ENCODE data around the gene GRIK4.

GRIK4 gene

GRCh38 chr11:120527111-120527761 lies 15.7 kb downstream of the GRIK4 start:
- no peak for DNase-seq

GRCh38 chr11:120528749-120529148 lies 17.2 kb downstream of the GRIK4 start:
- no peak for DNase-seq

GRCh38 chr11:120529214-120529613 lies 17.7 kb downstream of the GRIK4 start:
- no peak for DNase-seq

- DNase-seq = no peak
Measured at GRCh38 chr11:120529911-120530310, 18.4 kb downstream of the GRIK4 start.

- no peak for DNase-seq
Measured at GRCh38 chr11:120532082-120532831, 20.7 kb downstream of the GRIK4 start.

- no peak for DNase-seq
Measured at GRCh38 chr11:120532832-120533196, 21.3 kb downstream of the GRIK4 start.

GRCh38 chr11:120536091-120536796 lies 24.7 kb downstream of the GRIK4 start:
- DNase-seq = no peak

GRCh38 chr11:120536797-120537169 lies 25.2 kb downstream of the GRIK4 start:
- no peak for DNase-seq

GRCh38 chr11:120537996-120538395 lies 26.4 kb downstream of the GRIK4 start:
- no peak for DNase-seq

GRCh38 chr11:120538707-120539106 lies 27.2 kb downstream of the GRIK4 start:
- DNase-seq = no peak

- no peak for DNase-seq
Measured at GRCh38 chr11:120539667-120540369, 28.3 kb downstream of the GRIK4 start.

- DNase-seq = no peak
Measured at GRCh38 chr11:120540744-120541465, 29.4 kb downstream of the GRIK4 start.

- no peak for DNase-seq
Measured at GRCh38 chr11:120543521-120544215, 32.1 kb downstream of the GRIK4 start.

GRCh38 chr11:120545813-120546212 lies 34.3 kb downstream of the GRIK4 start:
- DNase-seq = no peak

GRCh38 chr11:120546312-120547205 lies 35.0 kb downstream of the GRIK4 start:
- no peak for DNase-seq

GRCh38 chr11:120547316-120547715 lies 35.8 kb downstream of the GRIK4 start:
- no peak for DNase-seq

- DNase-seq = no peak
Measured at GRCh38 chr11:120547811-120548681, 36.5 kb downstream of the GRIK4 start.

- no peak for DNase-seq
Measured at GRCh38 chr11:120548682-120549209, 37.2 kb downstream of the GRIK4 start.

- no peak for DNase-seq
Measured at GRCh38 chr11:120549346-120549745, 37.8 kb downstream of the GRIK4 start.

- DNase-seq = no peak
Measured at GRCh38 chr11:120550007-120550406, 38.5 kb downstream of the GRIK4 start.
